ENCODE measurements around the gene BTBD7.
"Not testable (repeated sequence)": the region's sequence is repeated elsewhere in the genome, so short reads cannot be mapped to it uniquely, and the experiment has no call there.

The BTBD7 gene, protein sequence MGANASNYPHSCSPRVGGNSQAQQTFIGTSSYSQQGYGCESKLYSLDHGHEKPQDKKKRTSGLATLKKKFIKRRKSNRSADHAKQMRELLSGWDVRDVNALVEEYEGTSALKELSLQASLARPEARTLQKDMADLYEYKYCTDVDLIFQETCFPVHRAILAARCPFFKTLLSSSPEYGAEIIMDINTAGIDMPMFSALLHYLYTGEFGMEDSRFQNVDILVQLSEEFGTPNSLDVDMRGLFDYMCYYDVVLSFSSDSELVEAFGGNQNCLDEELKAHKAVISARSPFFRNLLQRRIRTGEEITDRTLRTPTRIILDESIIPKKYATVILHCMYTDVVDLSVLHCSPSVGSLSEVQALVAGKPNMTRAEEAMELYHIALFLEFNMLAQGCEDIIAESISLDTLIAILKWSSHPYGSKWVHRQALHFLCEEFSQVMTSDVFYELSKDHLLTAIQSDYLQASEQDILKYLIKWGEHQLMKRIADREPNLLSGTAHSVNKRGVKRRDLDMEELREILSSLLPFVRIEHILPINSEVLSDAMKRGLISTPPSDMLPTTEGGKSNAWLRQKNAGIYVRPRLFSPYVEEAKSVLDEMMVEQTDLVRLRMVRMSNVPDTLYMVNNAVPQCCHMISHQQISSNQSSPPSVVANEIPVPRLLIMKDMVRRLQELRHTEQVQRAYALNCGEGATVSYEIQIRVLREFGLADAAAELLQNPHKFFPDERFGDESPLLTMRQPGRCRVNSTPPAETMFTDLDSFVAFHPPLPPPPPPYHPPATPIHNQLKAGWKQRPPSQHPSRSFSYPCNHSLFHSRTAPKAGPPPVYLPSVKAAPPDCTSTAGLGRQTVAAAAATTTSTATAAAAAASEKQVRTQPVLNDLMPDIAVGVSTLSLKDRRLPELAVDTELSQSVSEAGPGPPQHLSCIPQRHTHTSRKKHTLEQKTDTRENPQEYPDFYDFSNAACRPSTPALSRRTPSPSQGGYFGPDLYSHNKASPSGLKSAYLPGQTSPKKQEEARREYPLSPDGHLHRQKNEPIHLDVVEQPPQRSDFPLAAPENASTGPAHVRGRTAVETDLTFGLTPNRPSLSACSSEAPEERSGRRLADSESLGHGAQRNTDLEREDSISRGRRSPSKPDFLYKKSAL

DNA sequence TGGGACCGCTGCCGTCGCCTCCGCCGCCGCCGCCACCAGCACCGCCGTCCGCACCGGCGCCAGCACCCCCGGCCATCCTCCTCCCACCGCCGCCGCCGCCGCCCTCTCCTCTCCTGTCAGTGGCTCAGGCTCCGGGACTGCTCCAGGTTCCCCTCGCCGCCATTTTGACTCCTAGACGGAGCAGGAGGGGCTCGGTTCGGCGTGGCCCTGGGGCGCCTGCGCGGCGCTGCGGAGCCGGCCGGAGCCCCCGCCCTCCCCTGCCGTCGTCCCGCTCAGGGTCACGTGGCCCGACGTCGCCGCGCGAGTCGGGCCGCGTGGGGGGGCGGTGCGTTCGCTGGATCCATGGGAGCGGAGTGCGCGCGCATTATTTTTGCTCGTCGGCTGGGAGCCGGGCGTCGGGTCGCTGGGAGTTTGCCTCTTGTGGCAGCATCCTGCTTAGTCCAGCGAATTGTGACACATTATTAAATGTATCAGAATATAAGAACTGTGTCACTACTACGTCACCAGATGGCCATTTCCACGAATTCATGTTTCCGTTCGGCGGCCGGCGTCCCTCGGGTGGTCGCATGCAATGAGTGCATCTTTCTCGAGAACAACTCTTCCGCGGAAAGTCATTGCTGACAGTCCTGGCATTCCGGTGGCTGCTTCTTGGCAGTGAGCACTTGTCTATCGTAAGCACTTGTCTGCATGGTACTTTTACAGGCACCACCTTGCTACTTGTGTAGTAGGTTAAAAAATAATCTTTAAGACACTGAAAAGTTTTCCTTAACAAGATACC, at the start of gene BTBD7:
TSS of gene BTBD7 (minus strand) at position 184 of the 778 bp plus-strand sequence. CDS start 36,985 bp downstream, outside the sequence.
- DNase-seq (ENCODE audit: low read depth in 1 of 2, low spot score in 1 of 2) = peak; percentile 86 to 94

DNA sequence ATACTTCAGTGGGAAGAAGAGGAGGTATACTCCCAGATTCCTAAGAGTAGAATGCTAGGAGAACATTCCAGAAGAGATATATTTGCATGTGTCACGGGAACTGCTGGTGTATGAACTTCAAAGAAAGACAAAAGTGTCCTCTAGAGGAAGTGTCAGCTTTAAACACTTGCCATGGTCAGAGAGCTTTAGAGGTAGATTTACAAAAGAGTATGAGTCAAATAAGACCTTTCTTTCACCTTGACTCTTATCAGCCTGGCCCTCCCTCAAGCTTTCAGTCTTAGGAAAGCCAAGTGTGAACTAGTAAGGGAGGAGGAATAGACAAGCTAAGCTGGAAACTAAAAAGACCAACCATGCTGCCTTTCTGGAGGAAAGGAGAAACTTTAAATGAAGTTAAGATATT, 48.8 kb upstream of the BTBD7 start:
- no peak for DNase-seq (ENCODE audit: low read depth in 1 of 2, low spot score in 1 of 2)

DNA sequence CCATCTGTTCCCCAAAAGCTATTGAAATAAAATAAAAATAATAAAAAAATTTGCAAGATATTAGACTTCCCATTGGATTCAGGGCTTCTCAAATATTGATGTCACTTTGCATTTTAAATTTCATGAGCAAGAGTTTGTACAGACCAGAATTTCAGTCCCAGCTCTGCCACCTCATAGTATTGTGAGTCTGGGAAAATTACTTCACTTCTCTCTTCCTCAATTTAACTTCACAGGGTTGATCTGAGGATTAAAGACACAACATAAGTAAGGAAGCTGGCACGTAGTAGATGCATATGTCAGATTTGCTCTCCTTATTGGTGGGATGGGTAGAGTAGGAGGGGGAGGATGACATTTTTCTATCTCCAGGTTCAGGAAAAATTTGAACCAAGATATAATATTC, 47.0 kb upstream of the BTBD7 start:
- DNase-seq (ENCODE audit: low read depth in 1 of 2, low spot score in 1 of 2) = no peak

DNA sequence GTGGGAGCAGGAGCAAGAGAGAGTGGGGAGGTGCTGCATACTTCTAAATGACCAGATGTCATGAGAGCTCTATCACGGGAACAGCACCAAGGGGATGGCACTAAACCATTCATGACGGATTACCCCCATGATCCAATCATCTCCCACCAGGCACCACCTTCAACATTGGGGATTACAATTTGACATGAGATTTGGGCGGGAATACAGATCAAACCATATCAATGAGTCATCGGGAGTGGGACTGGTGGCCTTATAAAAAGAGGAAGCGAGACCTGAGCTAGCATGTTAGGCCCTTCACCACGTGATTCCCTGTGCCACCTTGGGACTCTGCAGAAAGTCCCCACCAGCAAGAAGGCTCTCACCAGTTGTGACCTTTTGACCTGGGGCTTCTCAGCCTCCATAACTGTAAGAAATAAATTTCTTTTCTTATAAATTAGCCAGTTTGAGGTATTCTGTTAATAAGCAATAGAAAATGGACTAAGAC, 42.9 kb upstream of the BTBD7 start:
- DNase-seq (ENCODE audit: low read depth in 1 of 2, low spot score in 1 of 2) = no peak

DNA sequence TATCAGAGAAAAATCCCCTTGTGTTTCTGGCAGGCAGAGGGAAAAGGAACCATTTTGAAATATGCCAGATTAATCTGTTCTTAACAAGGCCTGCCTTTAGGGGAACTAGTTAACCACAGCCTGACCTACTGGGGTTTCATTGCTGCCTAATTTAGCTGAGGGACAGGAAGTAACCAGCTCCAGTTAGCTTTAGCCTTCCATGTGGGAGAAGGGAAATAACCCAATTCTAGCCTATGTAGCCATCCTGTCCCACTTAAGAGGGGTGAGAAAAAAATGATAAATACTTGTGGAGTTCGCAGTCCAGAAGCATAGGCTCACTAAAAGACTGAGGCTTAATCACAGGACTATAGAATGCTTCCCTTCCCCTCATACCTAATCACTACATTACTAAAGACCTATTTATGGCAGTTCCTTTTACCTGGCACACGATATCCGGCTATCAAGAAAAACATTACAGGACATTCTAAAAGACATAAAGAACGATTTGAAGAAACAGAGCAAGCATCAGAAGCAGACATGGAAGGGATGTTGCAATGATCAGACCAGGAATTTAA, 37.0 kb upstream of the BTBD7 start:
- no peak for DNase-seq (ENCODE audit: low read depth in 1 of 2, low spot score in 1 of 2)

DNA sequence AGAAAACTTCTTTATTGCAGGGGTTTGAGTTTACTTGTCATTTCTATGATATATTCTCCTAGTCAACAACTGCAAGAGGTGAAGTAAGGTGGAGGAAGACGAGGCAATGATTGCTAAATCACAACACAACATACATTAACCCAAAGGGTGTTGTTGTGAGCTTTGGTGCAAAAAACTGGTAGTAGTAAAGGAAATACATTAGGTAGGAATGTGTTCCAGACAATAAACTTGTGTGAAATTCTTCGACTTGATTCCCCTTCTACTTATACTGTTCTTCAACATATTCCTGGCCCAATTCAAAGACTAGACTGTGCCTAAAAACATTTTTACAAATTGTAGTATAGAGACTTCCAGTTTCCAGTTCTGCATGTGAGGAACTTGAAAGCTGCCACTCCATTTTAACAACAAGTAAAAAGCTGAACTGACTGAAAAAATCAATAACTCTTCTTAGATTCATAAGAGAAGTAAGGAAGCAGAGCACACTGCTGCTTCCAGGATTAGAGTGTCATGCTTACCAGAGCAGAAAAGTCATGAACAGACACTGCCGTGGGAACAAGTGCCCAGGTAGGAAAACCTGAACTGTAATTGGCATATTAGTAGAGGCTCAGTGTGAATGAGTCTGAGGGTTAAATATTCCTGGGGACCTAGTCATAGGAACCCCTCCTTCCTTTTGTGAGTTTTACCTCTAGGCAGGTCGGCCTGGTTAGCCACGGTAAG, 36.3 kb upstream of the BTBD7 start:
- no peak for DNase-seq (ENCODE audit: low read depth in 1 of 2, low spot score in 1 of 2)

DNA sequence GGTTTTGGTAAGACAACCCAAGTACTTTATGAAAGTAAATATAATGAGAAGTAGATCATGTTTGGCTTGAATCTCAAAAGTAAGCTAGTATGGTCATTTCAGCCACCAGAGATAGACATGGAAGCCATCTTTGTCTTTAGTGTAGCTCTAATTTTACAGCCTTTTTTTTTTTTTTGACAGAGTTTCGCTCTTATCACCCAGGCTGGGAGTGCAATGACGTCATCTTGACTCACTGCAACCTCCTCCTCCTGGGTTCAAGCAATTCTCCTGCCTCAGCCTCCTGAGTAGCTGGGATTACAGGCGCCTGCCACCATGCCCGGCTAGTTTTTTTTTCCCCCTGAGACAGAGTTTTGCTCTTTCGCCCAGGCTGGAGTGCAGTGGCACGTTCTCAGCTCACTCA, 22.0 kb upstream of the BTBD7 start:
- not testable (repeated sequence) for DNase-seq (ENCODE audit: low read depth in 1 of 2, low spot score in 1 of 2)

DNA sequence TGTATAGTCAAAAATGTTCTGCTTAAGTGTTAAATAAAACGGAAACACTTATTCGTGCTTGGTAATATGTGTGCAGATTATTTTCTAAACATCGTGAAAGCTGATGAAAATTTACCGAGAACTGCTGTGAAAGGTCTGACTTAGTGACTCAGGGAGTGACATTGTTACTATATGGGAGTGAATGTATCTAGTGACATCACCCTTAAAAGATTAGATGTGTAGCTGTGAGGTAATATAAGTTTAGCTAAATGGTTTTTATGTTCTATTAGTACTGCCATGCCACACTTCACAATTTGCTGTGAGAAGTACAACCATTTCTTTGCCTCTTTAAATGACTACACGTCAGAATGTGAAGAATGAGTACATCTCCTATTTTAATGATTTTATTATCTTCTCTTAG, 15.5 kb upstream of the BTBD7 start:
- no peak for DNase-seq (ENCODE audit: low read depth in 1 of 2, low spot score in 1 of 2)

GRCh38 chr14:93347850-93348249, 15.0 kb upstream of the BTBD7 start:
- DNase-seq (ENCODE audit: low read depth in 1 of 2, low spot score in 1 of 2) = no peak

- no peak for DNase-seq (ENCODE audit: low read depth in 1 of 2, low spot score in 1 of 2)
Observed at GRCh38 chr14:93346926-93347721, 14.3 kb upstream of the BTBD7 start, which contains the start of gene COX8C. Gene COX8C, plus strand, starts transcription at chr14:93347182. Its CDS starts 87 bp downstream, at chr14:93347269.

DNA sequence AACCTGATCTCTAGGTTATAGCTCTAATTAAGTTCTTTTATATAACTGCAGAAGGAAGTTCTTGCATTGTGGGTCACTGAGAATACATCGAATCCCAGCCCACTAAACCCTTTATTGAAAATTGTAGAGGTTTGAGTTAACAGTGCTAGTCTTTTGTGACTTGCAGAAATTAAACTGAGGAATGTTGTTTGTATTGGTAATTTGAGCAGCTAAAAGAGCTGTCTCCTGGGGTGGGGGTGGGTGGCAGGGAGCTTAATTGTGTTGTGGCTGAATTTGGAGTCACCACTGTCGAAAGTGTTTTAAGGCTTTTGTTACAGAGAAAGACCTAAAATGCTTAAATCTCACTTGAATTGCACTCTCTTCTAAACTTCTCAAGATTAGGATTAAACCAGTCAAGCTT, 11.0 kb upstream of the BTBD7 start:
- no peak for DNase-seq (ENCODE audit: low read depth in 1 of 2, low spot score in 1 of 2)

- no peak for DNase-seq (ENCODE audit: low read depth in 1 of 2, low spot score in 1 of 2)
Observed at GRCh38 chr14:93343266-93343665, 10.4 kb upstream of the BTBD7 start.

- DNase-seq (ENCODE audit: low read depth in 1 of 2, low spot score in 1 of 2) = no peak
Observed at GRCh38 chr14:93337884-93338283, 5.0 kb upstream of the BTBD7 start.

DNA sequence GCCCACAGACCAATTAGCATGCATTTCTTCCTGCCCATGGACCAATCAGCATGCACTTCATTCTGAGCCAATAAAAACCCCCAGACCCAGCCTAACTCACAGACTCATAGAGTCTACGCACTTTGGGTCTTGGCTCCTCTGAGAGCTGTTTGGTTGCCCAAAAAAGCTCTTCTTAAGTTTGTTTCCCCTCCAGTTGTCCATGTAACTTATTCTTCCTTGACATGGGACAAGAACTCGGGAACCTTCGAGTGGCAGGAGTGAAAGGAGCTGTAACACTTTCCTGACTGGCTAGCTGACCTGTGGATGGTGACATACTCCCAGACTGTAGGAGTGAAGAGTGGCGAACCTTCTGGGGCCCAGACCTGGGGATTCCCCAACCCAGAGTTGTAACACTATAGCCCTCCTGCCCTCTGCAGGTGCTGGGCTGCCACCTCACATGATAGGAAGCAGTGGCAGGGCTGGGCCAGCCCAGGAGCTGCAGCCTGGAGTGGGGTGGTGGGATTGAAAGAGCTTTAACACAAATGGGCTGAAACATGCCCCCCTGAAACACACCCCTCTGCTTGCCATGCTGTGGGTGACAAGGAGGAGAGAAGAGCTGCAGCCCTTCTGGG, 4.4 kb upstream of the BTBD7 start:
- no peak for DNase-seq (ENCODE audit: low read depth in 1 of 2, low spot score in 1 of 2)

GRCh38 chr14:93333631-93334103, 831 bp upstream of the BTBD7 start:
- DNase-seq (ENCODE audit: low read depth in 1 of 2, low spot score in 1 of 2) = no peak

- peak in 1 of 2 donors; percentile 28 for DNase-seq (ENCODE audit: low read depth in 1 of 2, low spot score in 1 of 2)
Observed at GRCh38 chr14:93332397-93332852, 411 bp downstream of the BTBD7 start.

- no peak for DNase-seq (ENCODE audit: low read depth in 1 of 2, low spot score in 1 of 2)
Observed at GRCh38 chr14:93331728-93332396, 974 bp downstream of the BTBD7 start.

Data from activated T-helper 1 cell treated with anti-CD3 and anti-CD28 coated beads, Interleukin-2, amount 50 U/mL, for 16 hours (primary cell).